ENCODE measurements around the gene RPF1. TPM values are rescaled to one million over a fixed set of nuclear protein-coding genes. Genes with fewer than 3 reads are reported as not detected.

Gene RPF1
- total RNA-seq, 1 experiment from 2014 or later: 38.0 TPM

Other genes starting within 250 kb of the RPF1 start
- 0.43 and 0.60 TPM in 2 replicates for gene SAMD13, start 177.6 kb upstream of the RPF1 start, total RNA-seq (2014; rRNA removed; shearing (Covaris generic))
- not detected in 2 replicates for gene DNASE2B, start 80.8 kb upstream of the RPF1 start, total RNA-seq (2014; rRNA removed; shearing (Covaris generic))
- 1.0 and 1.3 TPM in 2 replicates for gene SPATA1, start 27.1 kb downstream of the RPF1 start, total RNA-seq (2014; rRNA removed; shearing (Covaris generic))
- gene GNG5, start 27.3 kb downstream of the RPF1 start, total RNA-seq (2014; rRNA removed; shearing (Covaris generic)): 28.8 and 32.7 TPM in 2 replicates
- 1.8 and 2.8 TPM in 2 replicates for gene CTBS, start 95.2 kb downstream of the RPF1 start, total RNA-seq (2014; rRNA removed; shearing (Covaris generic))
- gene SSX2IP, start 211.2 kb downstream of the RPF1 start, total RNA-seq (2014; rRNA removed; shearing (Covaris generic)): 4.4 and 6.1 TPM in 2 replicates

All from HT-29 (cell line).